ENCODE measurements around the gene TMEM196. TPM values are rescaled to one million over a fixed set of nuclear protein-coding genes. Genes with fewer than 3 reads are reported as not detected.

Gene TMEM196
- total RNA-seq, 1 donor from 2014 or later, result not detected

DNA sequence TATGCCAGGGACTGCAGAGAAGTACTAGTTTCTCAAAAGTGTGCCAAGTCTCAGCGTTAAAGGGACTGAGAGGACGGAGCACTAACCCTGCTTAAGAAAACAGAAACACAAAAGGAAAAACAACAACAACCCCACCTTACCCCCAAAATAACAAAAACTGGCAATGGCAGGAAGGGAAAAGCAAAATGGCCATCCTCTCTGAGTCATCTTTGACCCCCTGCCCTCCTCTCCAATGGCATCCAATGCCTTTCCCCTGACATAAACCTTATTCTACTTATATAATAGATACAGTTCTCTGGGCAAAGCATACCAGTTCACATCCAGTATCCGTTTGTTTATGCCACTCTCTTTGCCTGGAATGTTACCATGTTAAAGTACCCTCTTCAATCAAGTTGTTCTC, 66.2 kb downstream of the TMEM196 start:
- DNase-seq (ENCODE audit: low read depth) (no peak), FAIRE-seq (no peak)
- TF ChIP-seq, protein P1, sequence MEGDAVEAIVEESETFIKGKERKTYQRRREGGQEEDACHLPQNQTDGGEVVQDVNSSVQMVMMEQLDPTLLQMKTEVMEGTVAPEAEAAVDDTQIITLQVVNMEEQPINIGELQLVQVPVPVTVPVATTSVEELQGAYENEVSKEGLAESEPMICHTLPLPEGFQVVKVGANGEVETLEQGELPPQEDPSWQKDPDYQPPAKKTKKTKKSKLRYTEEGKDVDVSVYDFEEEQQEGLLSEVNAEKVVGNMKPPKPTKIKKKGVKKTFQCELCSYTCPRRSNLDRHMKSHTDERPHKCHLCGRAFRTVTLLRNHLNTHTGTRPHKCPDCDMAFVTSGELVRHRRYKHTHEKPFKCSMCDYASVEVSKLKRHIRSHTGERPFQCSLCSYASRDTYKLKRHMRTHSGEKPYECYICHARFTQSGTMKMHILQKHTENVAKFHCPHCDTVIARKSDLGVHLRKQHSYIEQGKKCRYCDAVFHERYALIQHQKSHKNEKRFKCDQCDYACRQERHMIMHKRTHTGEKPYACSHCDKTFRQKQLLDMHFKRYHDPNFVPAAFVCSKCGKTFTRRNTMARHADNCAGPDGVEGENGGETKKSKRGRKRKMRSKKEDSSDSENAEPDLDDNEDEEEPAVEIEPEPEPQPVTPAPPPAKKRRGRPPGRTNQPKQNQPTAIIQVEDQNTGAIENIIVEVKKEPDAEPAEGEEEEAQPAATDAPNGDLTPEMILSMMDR (IDR thresholded peaks at IDR 0.05; ENCODE audit: insufficient read depth, low read length, severe bottlenecking), result no peak
- H3K4me3 ChIP-seq (ENCODE audit: low read depth, low read length), result no peak overlapping the region
- no peaks in the 10 kb centered on the region for H3K27me3 ChIP-seq (ENCODE audit: control insufficient read depth, insufficient read depth, low read length)
- H3K36me3 ChIP-seq (ENCODE audit: control insufficient read depth, insufficient read depth, low read length), result peaks cover 1% of the 10 kb centered on the region

DNA sequence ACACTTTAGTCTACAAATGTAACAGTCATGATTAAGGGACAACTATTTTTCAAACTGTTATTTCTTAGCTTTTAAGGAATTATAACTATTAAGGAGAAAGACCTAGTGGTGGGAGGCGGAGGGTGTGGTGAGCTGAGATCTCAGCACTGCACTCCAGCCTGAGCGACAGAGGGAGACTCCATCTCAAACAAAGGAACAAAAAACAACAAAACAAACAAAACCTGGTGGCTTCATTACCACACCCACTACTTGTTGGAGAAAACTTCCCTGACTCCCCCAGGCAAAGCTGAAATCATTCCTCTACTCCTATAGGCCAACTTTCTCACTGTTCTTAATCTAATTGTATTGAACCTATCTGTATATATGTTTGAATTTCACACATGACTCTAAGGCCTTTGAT, 67.8 kb downstream of the TMEM196 start:
- FAIRE-seq, result no peak
- Histone ChIP-seq H3K27me3 (ENCODE audit: control insufficient read depth, insufficient read depth, low read length) (no peaks in the 10 kb centered on the region), H3K36me3 (ENCODE audit: control insufficient read depth, insufficient read depth, low read length) (peaks cover 2% of the 10 kb centered on the region), H3K4me3 (ENCODE audit: low read depth, low read length) (no peak overlapping the region)
- TF ChIP-seq, protein P1 (IDR thresholded peaks at IDR 0.05; ENCODE audit: insufficient read depth, low read length, severe bottlenecking), result no peak
- DNase-seq (ENCODE audit: low read depth), result no peak

DNA sequence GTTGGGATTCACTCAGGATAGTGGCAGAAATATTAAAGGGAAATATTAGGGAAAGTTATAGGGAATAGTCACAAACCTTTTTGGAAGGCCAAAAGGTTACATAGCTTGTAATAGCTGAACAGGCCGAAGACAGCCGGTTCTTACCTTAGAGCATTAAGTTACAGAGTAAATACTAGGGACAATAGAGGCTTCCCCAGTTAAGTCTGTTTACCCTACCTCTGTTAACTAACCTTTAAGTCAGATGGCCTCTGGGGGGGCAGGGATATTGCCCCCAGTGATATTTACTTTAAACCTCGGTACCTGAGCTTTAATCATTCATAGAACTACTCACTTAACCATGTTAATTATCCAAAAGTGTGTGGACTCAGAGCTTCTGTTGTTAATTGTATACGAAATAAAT, 71.9 kb downstream of the TMEM196 start:
- Histone ChIP-seq H3K4me3 (ENCODE audit: low read depth, low read length) (no peak overlapping the region), H3K27me3 (ENCODE audit: control insufficient read depth, insufficient read depth, low read length) (no peaks in the 10 kb centered on the region), H3K36me3 (ENCODE audit: control insufficient read depth, insufficient read depth, low read length) (peaks cover 2% of the 10 kb centered on the region)
- DNase-seq (ENCODE audit: low read depth) (no peak), FAIRE-seq (no peak)
- TF ChIP-seq, protein P1 (IDR thresholded peaks at IDR 0.05; ENCODE audit: insufficient read depth, low read length, severe bottlenecking), result no peak

DNA sequence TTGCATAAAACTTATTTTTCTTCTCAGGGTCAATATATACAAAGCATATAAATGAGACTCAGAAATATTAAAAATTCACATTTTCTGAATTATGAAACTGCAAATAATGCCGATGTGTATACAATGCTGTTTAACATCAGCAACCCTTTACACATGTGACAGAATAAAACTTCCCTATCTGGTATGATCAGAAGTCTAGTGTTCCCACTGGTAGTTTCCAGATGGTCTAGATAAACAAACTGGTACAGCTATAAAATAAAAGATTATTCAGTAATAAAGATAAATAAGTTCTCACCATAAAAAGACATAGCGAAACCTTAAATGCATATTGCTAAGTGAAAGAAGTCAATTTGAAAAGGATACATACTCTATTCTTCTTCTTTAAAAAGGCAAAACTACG, 72.5 kb downstream of the TMEM196 start:
- H3K36me3 ChIP-seq (ENCODE audit: control insufficient read depth, insufficient read depth, low read length), result peaks cover 2% of the 10 kb centered on the region
- no peak overlapping the region for H3K4me3 ChIP-seq (ENCODE audit: low read depth, low read length)
- TF ChIP-seq, protein P1 (IDR thresholded peaks at IDR 0.05; ENCODE audit: insufficient read depth, low read length, severe bottlenecking), result no peak
- FAIRE-seq (no peak), DNase-seq (ENCODE audit: low read depth) (no peak)
- H3K27me3 ChIP-seq (ENCODE audit: control insufficient read depth, insufficient read depth, low read length), result no peaks in the 10 kb centered on the region

DNA sequence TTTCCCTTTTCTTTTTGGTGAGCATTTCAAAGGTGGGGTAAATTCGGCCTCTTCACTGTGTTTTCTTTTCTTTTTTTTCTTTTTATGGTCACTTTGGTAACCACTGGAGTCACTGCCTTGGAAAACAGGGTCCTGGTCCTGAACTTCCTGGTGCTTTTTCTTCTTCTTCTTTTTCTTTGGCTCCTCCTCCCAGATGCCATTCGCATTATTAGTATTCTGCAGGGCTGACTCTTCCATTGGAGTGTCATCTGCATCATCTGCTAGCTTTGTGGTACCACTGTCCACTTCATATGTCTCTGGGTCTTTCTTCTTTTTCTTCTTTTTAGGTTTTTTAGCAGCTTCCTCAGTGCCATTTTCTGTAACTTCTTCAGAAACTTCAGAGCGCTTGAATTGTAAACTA, 75.1 kb downstream of the TMEM196 start:
- no peak for DNase-seq (ENCODE audit: low read depth)
- Histone ChIP-seq H3K36me3 (ENCODE audit: control insufficient read depth, insufficient read depth, low read length) (peaks cover 1% of the 10 kb centered on the region), H3K27me3 (ENCODE audit: control insufficient read depth, insufficient read depth, low read length) (no peaks in the 10 kb centered on the region), H3K4me3 (ENCODE audit: low read depth, low read length) (no peak overlapping the region)
- FAIRE-seq, result no peak
- TF ChIP-seq, protein P1 (IDR thresholded peaks at IDR 0.05; ENCODE audit: insufficient read depth, low read length, severe bottlenecking), result no peak

DNA sequence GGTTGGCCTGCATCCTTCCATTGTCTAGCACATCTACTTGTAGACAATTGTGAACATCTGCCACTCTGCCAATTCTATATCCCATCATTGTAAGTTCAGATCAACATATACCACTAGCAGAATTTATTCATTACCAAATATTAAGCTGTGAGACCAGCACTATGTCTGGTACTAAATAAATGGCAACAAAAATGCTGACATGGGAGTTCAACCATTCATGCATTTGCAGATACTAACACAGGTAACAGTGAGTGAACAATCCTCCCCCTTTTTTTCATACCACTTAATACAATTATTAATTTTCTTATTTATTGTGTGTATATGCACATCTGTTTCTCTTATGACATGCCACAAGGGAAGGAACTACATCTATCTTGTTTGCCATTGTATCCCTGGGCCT, 76.5 kb downstream of the TMEM196 start:
- Histone ChIP-seq H3K27me3 (ENCODE audit: control insufficient read depth, insufficient read depth, low read length) (no peaks in the 10 kb centered on the region), H3K4me3 (ENCODE audit: low read depth, low read length) (no peak overlapping the region), H3K36me3 (ENCODE audit: control insufficient read depth, insufficient read depth, low read length) (peaks cover 1% of the 10 kb centered on the region)
- DNase-seq (ENCODE audit: low read depth), result no peak
- TF ChIP-seq, protein P1 (IDR thresholded peaks at IDR 0.05; ENCODE audit: insufficient read depth, low read length, severe bottlenecking), result no peak
- no peak for FAIRE-seq
